Neural cell (in vitro differentiated cells): ENCODE measurements around the gene TYK2. TPM values are rescaled to one million over a fixed set of nuclear protein-coding genes. Genes with fewer than 3 reads are reported as not detected.

Experiments
- polyA plus RNA-seq: library from polyadenylated mRNA; depleted of rRNA; stranded (reverse); fragments of >200 nt; gene quantifications from 2 replicates; pipeline ENCODE4 v1.2.3, GENCODE V29; 2014
- small RNA-seq, 3 experiments: library from RNA; depleted of rRNA; stranded (forward); fragments of <200 nt; gene quantifications; one replicate each; pipeline ENCODE3, GENCODE V24; 2012

Gene TYK2
- polyA plus RNA-seq, 1 donor from 2014 or later = 95.8 TPM

Small RNAs within 50 kb of the gene (small RNA-seq; reads per million reads assigned to genes)
- gene AC011511.1 (0 reads per million in 3 experiments), gene AC011511.4 (0 reads per million in 3 experiments)

Other genes with a start within 250 kb of the TYK2 start
- gene DNMT1, start 185.6 kb downstream of the TYK2 start, polyA plus RNA-seq = 41.2 and 58.4 TPM in 2 replicates
- 6.7 and 7.5 TPM in 2 replicates for gene S1PR2, start 149.2 kb downstream of the TYK2 start, polyA plus RNA-seq
- 27.1 and 27.2 TPM in 2 replicates for gene MRPL4, start 128.4 kb downstream of the TYK2 start, polyA plus RNA-seq
- not detected in 2 replicates for gene ICAM1, start 109.5 kb downstream of the TYK2 start, polyA plus RNA-seq
- gene ICAM4, start 93.6 kb downstream of the TYK2 start, polyA plus RNA-seq = not detected in 2 replicates
- gene ICAM5, start 90.6 kb downstream of the TYK2 start, polyA plus RNA-seq = 2.3 and 4.1 TPM in 2 replicates
- gene ZGLP1, start 70.8 kb downstream of the TYK2 start, polyA plus RNA-seq = 22.8 and 45.2 TPM in 2 replicates
- 52.6 and 82.7 TPM in 2 replicates for gene FDX2, start 64.6 kb downstream of the TYK2 start, polyA plus RNA-seq
- gene RAVER1, start 47.0 kb downstream of the TYK2 start, polyA plus RNA-seq = 1.3 and 6.7 TPM in 2 replicates
- 0.53 and 1.9 TPM in 2 replicates for gene ICAM3, start 40.9 kb downstream of the TYK2 start, polyA plus RNA-seq
- gene CDC37, start 23.0 kb upstream of the TYK2 start, polyA plus RNA-seq = 359 and 408 TPM in 2 replicates
- 3.4 and 4.7 TPM in 2 replicates for gene PDE4A, start 40.0 kb upstream of the TYK2 start, polyA plus RNA-seq
- gene KEAP1, start 122.8 kb upstream of the TYK2 start, polyA plus RNA-seq = 39.0 and 47.9 TPM in 2 replicates
- not detected in 2 replicates for gene S1PR5, start 136.9 kb upstream of the TYK2 start, polyA plus RNA-seq
- 50.2 and 59.3 TPM in 2 replicates for gene ATG4D, start 163.3 kb upstream of the TYK2 start, polyA plus RNA-seq
- 5.3 and 6.5 TPM in 2 replicates for gene KRI1, start 185.4 kb upstream of the TYK2 start, polyA plus RNA-seq
- gene CDKN2D, start 188.4 kb upstream of the TYK2 start, polyA plus RNA-seq = 333 and 339 TPM in 2 replicates
- 0.38 and 3.7 TPM in 2 replicates for gene AP1M2, start 206.7 kb upstream of the TYK2 start, polyA plus RNA-seq
- gene SLC44A2, start 245.0 kb upstream of the TYK2 start, polyA plus RNA-seq = 50.0 and 55.7 TPM in 2 replicates